HG03095 (cell line): ENCODE results near the gene STK32B.

ENCODE experiments used
- ATAC-seq: cut with Tn5 transposase; IDR thresholded peaks from one replicate; pipeline ENCODE4 v1.9.1; 2021; ENCODE audit warnings: moderate library complexity; ENCODE audit not compliant: unreplicated experiment

Gene STK32B

GRCh38 chr4:5337731-5338130 is 286.5 kb downstream of the STK32B start:
- no peak for ATAC-seq

DNA sequence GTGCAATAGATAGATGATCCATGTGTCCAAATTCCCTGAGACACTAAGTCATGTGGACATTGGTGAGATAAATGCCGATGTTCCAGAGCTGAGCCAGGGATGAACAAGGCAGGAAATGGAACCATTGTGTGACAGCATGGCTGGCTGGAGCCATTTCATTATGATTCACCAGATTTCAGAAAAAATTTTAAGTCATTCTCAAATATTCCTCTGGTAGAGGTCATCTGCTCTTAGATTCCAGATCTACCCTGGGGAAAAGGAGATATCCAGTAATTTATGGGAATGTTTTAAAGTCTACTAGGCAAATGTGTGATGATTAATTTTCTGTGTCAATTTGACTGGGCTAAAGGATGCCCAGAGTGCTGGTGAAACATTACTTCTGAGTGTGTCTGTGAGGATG is 287.3 kb downstream of the STK32B start:
- ATAC-seq, result no peak

DNA sequence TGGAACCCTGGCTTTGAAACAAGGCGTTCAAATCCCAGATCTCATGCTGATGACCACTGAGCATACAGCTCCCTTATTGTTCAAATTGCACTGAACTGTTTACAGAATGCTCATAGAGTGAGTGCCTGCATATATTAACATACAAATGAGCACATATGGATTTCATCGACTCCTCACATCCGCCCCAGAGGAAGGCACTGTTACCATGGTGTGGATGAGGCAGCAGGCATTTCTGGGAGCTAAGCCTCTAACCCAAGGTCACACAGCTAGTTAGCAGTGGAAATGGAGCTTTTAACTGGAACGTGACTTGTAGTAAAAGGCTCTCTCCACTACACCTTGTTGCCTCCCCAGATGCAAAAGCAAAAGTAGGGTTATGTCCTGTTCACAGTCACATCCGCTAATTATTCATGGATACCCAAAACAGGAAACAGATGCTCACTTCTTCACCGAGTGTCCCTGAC is 289.7 kb downstream of the STK32B start:
- ATAC-seq, result no peak

DNA sequence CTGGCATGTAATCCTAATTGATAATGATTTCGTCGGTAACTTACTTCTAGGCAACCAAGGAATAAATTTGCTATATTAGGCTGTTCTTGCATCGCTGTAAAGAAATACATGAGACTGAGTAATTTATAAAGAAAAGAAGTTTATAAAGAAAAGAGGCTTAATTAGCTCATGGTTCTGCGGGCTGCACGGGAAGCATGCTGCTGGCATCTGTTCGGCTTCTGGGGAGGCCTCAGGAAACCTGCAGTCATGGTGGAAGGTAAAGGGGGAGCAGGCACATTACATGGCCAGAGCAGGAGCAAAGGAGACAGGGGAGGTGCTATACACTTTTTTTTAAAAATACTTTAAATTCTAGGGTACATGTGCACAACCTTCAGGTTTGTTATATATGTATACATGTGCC is 290.2 kb downstream of the STK32B start:
- ATAC-seq, result no peak

- ATAC-seq, result no peak
Measured at GRCh38 chr4:5355846-5356245, 304.6 kb downstream of the STK32B start.

DNA sequence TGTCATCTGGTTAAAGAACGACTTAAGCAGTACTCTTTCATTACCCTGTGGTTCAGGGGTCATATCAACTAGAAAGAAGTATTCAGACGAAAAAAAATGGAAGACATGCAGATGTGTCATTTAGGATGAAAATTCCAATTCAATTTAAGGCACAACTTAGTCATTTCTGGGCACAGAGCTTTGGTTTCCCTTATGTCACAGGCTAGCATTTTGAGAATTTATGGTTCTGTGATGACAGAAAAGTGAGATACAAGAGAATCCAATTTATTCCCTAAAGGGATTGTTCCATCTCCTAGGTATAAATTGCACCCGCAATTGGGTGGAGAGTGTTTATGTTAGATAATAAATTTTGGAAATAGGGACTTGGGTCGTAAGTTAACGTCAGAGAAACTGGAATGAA is 306.6 kb downstream of the STK32B start:
- ATAC-seq, result no peak

DNA sequence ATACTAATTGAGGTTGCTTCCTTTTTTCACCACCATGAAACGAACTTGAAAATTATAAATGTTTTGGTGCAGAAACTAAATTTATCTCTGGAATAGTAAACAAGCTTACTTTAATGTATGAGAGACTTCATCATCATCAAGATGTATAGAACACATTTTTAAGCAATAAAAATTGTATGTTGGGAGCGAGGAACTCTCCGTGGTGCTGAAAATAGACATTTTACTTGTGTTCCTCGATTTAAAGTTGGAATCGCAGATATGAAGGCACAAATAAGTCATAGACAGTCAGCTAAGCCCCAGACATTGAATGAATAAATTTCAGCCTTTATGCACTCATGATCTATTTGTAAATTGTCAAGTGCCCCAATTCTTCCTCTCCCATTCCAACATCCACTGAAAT is 310.7 kb downstream of the STK32B start:
- no peak for ATAC-seq

DNA sequence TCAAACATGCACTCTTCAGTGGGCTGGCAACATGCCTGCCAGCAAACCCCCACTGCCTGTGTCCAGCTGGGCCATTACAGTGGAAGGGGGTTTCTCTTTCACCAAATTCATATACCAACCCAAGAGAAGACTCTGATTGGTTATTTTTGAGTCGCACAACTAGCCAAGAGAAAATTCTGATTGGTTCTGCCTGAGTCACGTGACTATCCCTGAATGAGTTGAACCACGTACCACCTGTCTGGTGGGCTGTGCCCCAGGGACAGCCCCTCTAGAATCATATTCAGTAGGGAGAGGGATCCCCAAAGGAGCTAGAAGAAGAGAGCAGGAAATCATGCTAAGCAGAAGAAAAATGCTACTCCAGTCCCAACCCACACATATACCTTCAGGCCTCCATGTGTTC is 313.1 kb downstream of the STK32B start:
- ATAC-seq, result no peak

DNA sequence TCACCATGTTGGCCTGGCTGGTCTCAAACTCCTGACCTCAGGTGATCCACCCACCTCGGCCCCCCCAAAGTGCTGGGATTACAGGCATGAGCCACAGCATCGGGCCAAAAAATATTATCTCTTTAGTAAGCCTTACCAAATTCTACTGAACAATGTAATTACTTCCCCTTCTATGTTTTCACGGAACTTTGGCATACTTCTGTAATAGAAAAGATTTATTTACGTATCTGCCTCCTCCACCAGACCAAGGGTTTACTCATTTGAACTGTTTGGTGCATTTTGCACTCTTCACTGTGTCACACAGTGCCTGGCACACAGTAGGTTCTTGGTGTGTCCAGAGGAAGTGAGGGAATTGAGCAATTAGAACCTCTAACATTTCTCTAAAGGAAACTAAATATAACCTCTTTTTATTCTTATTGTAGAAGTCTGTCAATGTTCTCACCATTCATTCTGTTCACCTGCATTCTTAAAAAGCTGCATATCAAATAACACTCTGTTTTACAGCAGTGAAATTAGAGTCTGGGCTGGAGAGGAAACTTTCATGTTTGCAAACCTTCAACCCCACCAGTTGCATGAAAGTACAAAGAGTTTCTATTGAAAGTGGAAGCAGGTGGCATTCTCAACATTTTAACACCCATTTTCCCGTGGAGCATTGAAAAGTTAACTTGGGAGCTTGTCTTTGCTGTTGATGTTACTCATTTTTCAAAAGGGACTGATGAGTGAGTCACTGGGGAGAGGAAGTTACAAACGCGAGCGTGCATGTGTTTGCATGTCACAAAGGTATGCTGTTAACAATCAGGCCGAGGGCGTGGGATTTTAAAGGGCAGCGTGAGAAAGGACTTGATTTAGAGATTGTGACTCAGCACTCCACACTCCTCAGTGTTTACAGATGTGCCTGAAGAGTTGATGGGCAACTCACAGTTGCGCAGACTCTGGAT is 314.1 kb downstream of the STK32B start:
- ATAC-seq, result no peak

GRCh38 chr4:5366009-5366386 is 314.7 kb downstream of the STK32B start:
- no peak for ATAC-seq

DNA sequence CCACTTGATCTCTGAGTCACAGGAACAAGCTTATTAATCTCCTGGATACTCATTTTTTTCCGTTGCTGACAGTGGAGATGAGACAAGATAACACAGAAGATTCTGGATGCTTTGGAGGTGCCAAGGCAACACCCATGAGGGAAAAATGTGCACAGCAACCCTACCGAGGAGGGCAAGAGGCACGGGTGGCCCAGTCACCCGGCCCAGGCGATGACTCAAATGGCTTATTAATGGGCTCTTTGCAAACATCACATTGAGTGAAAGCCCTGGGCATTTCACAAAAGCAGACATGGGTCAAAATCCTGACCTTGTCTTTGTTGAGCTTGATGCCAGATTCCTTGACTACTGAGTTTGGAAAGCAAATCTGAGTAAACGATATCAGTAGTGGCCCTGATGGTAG is 315.1 kb downstream of the STK32B start:
- no peak for ATAC-seq

- no peak for ATAC-seq
Measured at GRCh38 chr4:5368426-5368825, 317.1 kb downstream of the STK32B start.

DNA sequence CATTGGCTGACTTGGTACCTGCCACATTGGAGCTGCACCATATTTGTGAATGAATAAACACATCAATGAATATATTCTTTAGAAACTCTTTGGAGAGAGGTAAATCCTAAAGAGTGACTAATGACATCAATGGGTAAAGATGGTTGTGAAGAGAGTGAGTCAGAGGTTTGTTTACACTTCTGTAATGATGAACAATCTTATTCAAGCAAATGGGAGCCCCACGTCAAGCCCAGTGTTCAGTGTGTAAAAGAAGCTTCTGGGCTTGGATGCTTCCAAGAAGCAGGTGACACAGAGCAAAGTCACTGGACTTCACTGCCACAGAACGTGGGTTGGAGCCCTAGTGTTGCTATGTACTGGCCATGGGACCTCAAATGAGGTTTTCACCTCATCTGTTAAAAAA is 319.0 kb downstream of the STK32B start:
- no peak for ATAC-seq

DNA sequence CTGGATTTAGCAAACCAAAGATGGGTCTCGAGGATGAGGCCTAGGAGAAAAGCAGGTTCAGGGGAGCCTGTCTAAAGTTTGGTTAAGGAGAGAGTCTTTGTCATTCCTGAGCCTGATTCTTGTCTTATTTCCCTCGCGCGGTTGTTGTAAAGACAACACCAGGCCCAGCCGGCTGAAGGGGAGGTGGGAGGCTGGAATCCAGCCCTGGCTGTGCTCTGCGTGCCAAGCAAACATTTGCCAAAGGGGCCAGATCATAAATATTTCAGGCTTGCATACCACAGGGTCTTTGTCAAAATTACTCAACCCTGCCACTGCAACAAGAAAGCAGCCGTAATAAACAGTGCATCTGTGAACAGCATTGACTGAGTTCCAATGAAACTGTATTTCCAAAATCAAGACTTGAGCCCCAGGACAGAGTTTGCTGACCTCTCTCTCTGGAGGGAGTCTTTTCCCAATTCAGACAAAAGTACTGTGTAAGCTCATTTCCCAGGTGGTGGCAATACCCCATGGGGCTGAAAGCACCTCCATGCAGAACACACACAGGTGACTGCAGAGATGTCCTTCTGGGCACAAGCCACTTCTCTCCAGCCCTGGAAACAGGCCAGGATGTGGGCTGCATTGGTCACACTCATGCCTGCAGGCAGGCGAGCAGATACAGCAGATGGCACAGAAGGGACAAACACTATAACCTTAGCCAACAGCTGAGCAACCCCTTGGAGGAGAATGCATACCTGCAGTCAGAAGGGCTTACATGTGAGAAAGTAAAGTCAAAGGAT is 320.3 kb downstream of the STK32B start:
- ATAC-seq, result no peak

DNA sequence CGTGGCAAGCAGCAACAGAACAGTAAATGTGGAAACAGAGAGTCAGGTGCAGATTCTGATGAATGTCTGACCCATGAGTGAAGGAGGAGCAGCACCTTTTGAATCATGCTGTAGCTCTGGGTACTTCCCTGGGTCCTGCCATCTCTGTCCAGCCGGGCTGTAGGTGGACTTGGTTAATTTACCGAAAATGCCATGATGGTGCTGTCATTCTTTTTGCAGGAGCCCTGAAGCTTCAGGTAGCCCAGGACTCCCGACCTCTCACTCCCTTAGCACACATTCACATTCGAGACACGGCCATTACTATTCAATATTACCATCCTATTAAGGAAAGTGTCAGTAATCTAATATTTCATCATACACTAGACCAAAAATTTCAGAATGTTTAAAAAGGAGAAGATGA is 320.9 kb downstream of the STK32B start:
- ATAC-seq, result no peak

DNA sequence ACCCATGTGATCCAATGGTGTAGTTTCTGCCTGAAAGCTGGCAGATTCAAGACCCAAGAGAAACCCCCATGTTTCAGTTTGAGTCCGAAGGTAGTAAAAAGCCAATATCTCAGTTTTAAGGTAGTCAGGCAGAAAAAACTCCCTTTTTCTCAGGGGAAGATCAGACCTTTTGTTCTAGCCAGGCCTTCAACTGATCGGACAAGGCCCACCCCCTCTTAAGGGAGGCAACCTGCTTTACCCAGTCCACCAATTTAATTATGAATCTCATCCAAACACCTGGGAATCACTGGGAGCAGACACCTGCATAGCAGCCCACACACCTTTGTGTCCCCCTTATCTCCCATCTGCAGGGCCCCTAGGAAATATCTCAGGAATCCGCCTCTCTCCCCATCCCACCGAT is 322.0 kb downstream of the STK32B start:
- ATAC-seq, result no peak

DNA sequence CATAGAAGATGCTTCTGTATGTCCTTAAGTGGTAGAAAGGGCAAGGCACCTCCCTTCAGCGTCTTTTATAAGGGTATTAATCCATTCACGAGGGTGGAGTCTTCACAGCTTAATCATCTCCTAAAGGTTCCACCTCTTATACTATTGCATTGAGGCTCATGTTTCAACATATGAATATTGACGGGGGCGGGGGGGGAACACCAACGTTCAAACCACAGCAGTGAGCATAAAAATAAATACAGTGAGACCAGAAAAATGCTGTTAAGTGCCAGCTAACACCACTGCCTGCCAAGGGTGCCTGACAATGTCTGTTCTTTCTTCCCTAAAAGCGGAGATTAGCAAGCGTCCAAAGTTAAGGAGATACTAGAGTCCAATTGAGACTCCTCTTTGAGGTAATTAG is 323.3 kb downstream of the STK32B start:
- no peak for ATAC-seq

GRCh38 chr4:5374994-5375393 is 323.7 kb downstream of the STK32B start:
- no peak for ATAC-seq

GRCh38 chr4:5376015-5376414 is 324.7 kb downstream of the STK32B start:
- ATAC-seq, result no peak

GRCh38 chr4:5378002-5378401 is 326.7 kb downstream of the STK32B start:
- no peak for ATAC-seq

- ATAC-seq, result no peak
Measured at GRCh38 chr4:5379895-5380294, 328.6 kb downstream of the STK32B start.

- no peak for ATAC-seq
Measured at GRCh38 chr4:5381961-5382441, 330.7 kb downstream of the STK32B start.
